GM18909 (cell line): ENCODE data around the gene ANKRD34B.
"Not testable (repeated sequence)": the region's sequence is repeated elsewhere in the genome, so short reads cannot be mapped to it uniquely, and the experiment has no call there.

ENCODE experiments used
- ATAC-seq: cut with Tn5 transposase; IDR thresholded peaks from one replicate; pipeline ENCODE4 v1.9.1; 2021; ENCODE audit warnings: mild to moderate bottlenecking; ENCODE audit not compliant: unreplicated experiment, poor library complexity

The ANKRD34B gene

DNA sequence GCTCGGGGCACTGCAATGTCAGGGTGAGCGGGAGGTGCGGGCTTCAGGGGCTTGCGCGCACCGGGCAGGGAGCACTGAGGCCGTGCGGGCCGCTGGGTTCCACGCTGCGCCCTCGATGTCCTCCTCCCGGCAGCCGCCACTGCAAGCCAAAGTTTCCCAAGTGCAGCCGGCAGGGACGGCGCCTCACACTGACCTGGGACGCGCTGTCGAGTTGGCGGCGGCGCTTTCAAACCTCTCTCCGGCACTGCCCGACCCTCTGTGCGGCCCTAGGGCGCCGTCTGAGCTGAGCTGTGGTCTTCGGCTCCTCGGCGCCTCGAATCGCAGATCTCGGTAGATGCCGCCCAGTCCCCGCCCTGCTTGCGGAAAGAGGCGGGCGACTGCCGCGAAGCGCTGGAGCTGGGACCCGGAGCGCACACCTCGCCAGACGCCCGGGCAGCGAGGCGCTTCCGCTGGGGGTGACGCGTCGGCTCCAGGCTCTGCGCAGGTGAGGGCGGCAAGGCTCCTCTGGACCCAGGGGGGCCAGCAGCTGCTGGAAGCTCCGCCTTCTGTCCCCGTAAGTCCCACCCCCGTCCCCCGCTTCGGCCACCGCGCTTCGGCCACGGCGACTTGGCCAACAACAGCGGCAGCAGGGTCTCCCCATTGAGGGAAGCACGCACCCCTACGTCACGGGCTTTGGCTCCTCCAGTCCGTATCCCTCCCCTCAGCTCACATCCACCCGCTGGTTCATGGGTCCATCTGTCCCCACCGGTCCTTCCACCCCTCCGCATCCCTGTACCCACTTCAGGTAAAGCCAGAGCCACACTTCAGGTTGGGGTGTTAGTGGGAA lies at the start of gene ANKRD34B:
Gene ANKRD34B (minus strand): TSS at position 320 of the 826 bp plus-strand sequence. CDS start 10,261 bp downstream, outside the sequence.
- ATAC-seq: peak; percentile 40

DNA sequence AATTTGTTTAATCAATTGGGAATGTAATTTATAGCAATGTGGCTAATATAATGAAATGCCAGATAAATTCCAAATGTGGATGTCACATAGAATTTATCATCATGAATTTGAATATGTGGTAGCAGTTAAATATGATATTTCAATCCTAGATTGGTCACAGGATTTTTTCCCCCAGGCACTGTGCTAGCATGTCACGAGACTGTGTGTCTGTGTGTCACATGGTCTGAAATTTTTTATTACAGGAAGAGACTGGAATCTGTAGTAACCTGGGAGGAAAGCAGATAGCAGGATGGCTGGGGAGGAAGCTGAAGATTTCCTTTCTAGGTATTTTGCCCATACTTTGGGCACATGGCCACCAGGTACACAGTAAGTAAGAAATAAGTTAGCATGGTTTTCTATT lies 49.0 kb upstream of the ANKRD34B start:
- ATAC-seq: no peak

DNA sequence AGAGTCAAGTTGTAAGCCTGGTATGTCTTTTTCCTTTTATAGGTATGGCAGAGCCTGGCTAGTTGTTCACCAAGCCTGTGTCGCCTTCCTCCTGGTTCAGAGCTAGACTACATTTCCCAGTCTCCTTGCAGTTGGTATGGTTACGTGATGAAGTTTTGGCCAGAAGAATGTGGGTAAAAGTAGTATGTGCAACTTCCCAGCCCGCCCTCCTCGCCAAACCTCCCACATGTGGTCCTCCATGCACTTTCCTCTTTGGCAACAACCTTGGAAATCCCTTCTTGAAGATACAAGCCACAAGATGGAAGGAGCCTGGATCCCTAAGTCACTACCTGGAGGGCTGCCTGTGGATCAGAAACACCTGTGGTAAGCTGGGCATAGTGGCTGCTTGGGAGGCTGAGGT lies 48.4 kb upstream of the ANKRD34B start:
- no peak for ATAC-seq

DNA sequence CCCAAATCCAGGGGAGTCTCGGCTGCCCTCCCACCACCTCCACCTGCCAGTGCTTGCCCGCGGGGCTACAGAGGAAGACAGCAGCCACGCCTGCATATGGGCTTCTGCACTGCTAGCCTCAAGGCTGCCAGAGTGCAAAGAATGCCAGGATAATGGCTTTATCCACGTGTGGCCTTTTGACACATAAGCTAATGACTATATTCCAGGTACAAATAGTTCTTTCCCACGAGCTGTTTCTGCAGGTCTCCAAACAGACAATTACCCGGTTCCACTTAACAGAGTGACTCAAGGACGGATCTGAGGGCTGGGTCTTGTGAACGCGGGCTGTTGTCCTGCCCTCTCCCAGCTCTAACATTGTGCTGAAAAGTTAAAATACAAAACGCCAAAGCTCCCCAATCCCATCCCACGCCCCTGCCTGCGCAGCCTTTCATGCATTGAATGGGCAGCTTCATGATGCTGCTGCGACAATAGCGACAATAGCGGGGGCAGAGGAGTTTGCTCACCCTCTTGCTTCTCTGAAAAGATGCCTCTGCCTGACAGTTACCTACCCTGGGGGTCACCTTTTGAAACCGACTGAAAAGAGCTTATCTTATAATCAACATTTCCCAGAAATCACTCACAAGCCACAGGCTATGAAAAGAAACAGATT lies 45.3 kb upstream of the ANKRD34B start:
- no peak for ATAC-seq

DNA sequence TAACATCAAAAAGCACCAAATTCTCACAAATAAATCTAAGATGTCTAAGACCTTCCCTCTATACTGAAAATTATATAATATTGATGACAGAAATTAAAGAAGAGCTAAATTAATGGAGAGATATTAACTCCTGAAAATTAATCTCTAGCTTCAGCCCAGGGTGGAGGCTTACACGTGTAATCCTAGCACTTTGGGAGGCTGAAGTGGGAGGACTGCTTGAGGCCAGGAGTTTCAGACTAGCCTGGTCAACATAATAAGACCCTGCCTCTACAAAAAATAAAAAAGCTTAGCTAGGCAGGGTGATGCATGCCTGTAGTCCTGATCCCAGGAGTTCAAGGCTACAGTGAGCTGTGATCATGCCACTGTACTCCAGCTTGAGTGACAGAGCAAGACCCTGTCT lies 39.6 kb upstream of the ANKRD34B start:
- ATAC-seq: no peak

DNA sequence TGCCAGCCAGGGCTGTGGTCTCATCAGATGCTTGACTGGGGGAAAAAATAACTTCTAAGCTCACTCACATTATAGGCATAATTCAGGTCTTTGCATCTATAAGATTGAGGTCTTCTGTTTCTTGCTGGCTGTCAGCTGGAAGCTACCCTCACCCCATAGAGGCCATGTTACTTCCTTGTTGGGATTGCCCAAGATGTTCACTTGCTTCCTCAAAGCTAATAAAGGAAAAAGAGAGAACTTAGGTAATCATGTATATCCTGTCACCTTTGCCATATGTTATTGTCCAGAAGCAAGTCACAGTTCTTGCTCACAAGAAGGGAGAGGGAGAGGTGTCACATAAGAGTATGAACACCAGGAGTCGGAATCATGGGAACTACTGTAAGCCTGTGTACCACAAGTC lies 38.7 kb upstream of the ANKRD34B start:
- no peak for ATAC-seq

DNA sequence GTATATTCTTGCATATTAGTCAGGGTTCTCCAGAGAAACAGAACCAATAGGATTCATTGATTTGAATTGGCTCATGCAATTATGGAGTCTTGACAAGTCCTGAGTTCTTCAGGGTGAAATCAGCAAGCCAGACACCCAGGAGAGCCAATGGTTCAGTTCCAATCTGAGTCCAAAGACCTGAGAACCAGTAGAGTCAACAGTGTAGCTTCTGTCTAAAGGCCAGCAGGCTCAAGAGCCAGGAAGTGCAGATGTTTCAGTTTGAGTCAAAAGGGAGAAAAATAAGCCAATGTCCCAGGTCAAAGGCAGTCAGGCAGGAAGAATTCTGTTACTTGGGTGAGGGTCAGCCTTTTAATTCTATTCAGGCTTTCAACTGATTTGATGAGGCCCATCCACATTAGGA lies 37.8 kb upstream of the ANKRD34B start:
- ATAC-seq: peak; percentile 85

DNA sequence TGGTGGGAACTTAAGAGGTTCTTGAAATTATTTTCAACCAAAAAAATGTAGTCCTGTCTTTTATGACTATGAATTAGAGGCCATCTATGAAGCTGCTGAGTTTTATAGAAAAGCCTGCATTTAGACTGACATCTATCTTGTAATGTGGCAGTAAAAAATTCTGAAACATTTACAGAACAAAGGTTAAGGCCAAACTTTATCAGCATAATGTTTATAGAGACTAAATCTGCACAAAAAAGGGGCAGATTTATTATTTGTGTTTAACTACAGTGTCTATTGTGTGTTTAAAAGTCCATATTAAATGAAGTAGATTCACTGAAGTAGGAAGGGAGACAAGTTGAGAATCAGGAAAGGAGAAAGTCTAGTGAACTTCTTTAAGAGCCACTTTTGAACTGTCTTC lies 37.3 kb upstream of the ANKRD34B start:
- no peak for ATAC-seq

DNA sequence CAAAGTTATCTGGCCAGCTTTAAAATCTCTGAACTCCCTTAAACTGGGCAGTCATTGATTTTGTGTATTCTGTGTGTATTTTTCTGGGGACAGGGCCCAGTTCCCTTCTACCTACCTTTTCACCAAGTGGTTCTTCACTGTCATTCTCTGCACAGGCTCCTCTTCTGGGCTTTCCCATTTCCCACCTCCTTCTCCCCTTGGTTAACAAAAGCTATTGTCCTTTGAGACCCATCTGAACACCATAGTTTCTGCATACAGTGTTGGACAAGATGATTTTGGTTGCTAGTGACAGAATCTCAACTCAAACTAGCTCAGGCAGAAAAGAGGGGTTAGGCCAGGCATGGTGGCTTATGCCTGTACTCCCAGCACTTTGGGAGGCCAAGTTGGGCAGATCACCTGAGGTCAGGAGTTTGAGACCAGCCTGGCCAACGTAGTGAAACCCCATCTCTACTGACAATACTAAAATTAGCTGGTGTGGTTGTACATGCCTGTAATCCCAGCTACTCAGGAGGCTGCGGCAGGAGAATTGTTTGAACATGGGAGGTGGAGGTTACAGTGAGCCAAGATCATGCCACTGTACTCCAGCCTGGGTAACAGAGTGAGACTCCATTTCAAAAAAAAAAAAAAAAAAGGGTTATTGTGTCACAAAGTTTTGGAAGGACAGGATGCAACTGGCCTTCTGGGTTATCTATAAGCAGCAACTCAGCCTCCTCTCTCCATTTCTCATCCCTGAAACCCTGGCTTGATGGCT lies 31.0 kb upstream of the ANKRD34B start:
- no peak for ATAC-seq

DNA sequence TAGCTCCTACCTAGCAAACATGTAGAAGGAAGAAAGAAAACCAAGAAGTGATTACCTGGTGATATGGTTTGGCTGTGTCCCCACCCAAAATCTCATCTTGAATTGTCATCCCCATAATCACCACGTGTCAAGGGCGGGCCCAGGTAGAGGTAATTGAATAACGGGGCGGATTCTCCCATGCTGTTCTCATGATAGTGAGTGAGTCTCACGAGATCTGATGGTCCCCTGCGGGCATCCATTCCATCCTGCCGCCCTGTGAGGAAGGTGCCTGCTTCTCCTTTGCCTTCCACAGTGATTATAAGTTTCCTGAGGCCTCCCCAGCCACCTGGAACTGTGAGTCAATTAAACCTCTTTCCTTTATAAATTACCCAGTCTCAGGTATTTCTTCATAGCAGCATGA lies 27.4 kb upstream of the ANKRD34B start:
- no peak for ATAC-seq

DNA sequence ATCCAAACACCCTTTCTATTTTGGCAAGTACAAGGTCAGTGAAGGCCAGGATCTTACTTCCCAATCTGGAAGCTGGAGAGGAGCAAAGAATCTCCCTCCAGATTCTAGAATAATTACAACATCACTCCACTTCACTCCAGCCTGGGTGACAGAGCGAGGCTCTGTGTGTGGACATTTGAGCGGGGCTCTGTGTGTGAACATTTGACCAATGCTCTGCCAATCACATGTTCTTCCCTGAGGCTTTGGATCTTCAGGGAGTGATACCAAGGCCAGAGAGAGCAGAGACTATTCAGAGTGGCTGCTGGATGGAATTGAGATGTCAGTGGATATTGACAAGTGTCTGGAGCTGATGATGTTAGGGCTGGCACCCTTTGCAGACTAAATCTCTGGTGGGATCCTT lies 24.7 kb upstream of the ANKRD34B start:
- ATAC-seq: no peak

DNA sequence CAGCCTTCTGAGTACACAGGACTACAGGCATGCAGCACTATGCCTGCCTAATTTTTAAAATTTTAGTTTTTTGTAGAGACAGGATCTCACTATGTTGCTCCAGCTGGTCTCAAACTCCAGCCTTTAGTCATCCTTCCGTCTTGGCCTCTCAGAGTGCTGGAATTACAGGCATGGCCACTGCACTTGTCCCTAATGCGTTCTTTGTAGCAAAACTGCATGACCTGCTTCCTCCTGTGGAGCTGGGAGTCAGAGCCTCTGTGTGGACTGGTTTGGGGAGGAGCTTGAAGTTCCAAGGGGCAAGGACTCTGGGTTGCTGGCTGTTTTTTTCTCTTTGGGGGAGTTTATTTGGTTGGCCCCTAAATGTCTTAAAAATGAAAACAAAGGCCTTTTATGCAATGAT lies 22.7 kb upstream of the ANKRD34B start:
- no peak for ATAC-seq

DNA sequence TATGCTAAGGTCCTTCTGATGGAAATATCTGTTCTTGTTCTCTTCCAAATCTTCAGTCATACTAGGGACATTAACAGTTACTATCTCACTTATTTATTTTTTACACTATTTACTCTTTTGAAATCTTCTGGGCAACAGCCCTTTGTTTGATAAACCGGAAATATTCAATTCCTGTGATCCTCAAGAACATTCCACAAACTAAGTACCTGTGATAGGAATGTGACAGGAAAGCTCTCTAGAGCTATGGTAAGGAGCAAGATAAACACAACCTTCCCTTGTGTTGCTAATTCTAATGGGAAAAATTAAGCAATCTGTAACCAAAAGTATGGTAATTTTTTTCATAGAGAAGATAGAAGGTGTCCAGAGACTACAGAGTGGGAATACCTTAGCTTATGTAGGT lies 22.0 kb upstream of the ANKRD34B start:
- no peak for ATAC-seq

DNA sequence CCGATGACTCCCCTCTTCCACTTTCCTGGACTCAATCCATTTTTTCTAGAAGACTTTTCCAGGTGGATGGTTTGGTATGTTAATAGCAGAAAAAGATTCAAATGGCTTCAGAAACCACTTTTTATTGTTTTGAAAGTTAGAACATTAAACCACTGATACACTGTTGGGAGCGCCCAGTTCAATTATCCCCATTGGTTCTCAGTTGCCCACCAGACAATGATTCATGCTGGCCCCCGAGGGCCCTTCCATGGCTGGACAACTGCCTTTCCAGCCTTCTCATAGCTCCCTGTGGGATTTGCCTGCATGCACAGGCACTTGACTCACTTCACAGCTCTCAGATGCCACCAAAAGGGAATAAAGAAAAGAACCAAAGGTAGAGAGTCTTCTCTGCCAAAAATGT lies 21.3 kb upstream of the ANKRD34B start:
- no peak for ATAC-seq

DNA sequence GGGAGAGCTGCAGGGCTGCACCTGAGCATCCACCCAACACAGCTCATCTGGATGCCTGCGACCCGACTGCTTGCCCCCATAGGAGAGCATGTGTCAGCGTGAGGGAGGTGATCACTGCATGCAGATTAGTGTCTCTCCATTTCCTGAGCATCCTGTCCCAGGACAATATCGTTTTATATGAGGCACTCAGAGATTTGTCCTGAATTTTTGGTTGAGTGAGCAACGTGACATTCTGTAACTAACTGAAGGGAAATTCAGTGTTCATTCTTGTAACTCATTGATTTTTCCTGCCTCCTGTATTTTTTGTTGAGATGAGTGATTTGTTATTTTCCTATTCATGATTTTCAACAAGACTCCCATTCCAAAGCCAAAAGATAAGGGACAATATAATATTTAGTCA lies 20.7 kb upstream of the ANKRD34B start:
- no peak for ATAC-seq

DNA sequence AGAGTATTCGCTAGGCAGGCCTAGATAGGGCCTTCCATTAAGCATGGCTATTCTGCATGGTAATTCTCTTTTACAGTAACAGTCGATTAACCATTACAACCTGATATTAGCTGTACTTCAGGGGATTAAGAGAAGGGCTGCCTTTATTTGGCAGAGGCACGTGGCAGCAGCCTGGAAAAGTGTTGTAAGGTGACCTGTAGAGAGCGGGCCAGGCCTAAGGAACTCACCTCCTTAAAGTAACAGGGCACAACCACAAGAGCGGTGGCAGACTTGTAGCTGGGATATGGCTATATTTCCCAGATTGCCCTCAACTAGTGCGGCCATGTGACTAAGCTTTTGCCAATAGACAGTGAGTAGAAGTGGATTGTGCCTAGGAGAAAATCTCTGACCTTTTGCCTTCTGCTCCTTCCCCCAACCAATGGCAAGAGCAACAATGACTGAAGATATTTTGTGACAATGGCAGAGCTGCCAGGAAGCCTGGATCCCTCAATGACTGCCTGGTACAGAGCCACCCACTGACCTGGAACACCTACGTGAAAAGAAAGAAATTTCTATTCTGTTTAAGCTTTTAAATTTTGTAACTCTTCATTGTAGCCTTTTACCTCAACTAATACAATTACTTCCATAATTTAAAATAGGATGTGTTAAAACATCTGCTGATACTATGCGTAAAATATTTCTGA lies 18.9 kb upstream of the ANKRD34B start:
- ATAC-seq: no peak

DNA sequence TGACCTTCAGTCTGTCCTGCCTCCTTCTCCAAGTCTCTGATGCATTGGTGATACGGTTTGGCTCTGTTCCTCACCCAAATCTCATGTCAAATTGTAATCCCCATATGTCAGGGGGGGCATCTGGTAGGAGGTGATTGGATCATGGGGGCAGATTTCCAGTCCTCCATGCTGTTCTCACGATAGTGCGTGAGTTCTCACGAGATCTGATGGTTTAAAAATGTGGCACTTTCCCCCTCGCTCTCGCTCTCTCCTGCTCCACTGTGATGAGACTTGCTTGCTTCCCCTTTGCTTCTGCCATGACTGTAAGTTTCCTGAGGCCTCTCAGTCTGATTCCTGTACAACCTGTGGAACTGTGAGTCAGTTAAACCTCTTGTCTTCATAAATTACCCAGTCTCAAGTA lies 14.7 kb upstream of the ANKRD34B start:
- no peak for ATAC-seq

DNA sequence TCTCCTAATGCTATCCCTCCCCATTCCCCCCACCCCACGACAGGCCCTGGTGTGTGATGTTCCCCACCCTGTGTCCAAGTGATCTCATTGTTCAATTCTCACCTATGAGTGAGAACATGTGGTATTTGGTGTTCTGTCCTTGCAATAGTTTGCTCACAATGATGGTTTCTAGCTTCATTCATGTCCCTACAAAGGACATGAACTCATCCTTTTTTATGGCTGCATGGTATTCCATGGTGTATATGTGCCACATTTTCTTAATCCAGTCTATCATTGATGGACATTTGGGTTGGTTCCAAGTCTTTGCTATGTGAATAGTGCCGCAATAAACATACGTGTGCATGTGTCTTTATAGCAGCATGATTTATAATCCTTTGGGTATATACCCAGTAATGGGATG lies 10.2 kb upstream of the ANKRD34B start:
- not testable (repeated sequence) for ATAC-seq

DNA sequence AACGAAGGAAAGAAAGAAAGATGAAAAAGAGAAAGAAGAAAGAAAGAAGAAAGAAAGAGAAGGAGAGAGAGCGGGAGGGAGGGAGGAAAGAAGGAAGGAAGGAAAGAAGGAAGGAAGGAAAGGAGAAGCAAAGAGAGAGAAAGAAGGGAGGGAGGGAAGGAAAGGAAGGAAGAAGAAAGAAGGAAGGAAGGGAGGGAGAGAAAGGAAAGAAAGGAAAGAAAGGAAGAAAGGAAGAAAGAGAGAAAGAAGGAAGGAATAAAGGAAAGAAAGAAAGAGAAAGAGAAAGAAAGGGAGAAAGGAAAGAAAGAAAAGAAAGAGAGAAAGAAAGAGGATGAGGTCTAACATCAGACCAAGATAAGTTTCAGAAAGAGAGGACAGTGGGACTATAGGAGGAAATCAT lies 9.0 kb upstream of the ANKRD34B start:
- ATAC-seq: no peak

DNA sequence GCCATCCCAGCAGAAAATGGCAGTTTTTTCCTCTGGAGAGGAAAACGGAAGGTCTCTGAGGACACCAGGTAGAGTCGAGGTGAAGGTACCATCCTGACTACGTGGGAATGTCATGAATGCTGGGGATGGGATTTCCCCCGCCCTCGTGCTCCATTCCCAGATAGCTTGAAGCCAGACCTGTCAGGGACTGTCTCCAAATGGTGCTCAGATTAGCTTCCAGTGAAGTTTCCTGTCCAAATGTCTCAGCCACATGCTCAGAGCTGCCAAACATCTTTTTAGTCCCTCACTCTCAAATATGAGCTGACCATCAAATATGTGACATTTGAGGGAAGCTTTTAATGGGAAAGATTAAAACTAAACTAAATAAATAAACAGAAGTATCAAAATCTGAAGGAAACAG lies 7.6 kb upstream of the ANKRD34B start:
- ATAC-seq: no peak

DNA sequence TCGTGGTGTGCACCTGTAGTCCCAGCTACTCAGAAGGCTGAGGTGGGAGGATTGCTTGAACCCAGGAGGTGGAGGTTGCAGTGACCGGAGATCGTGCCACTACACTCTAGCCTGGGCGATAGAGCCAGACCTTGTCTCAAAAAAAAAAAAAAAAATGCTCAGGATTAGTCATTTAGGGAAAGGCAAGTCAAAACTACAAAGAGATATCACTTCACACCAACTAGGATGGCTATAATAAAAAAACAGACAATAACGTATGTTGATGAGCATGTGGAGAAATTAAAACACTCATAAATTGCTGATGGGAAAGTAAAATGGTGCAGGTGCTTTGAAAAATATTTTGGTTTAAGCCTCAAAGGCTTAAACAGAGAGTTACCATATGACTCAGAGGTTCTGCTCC lies 6.3 kb upstream of the ANKRD34B start:
- ATAC-seq: no peak
